Measurements from ENCODE around the gene ZNF273.
A peak's percentile ranks its signal among the peaks of the same experiment; 100 is the strongest.
"Not testable (repeated sequence)": the region's sequence is repeated elsewhere in the genome, so short reads cannot be mapped to it uniquely, and the experiment has no call there.

Gene ZNF273

GRCh38 chr7:64877714-64878610, 25.1 kb upstream of the ZNF273 start:
- no peak for DNase-seq

GRCh38 chr7:64878684-64879083, 24.4 kb upstream of the ZNF273 start:
- no peak for DNase-seq

GRCh38 chr7:64879086-64879730, 23.9 kb upstream of the ZNF273 start:
- DNase-seq: no peak

- DNase-seq: no peak
These were observed 23.3 kb upstream of the ZNF273 start for GRCh38 chr7:64879800-64880199.

GRCh38 chr7:64880322-64881297, 22.5 kb upstream of the ZNF273 start:
- DNase-seq: no peak

- no peak for DNase-seq
These were observed 21.4 kb upstream of the ZNF273 start for GRCh38 chr7:64881461-64882287.

GRCh38 chr7:64882341-64883112, 20.5 kb upstream of the ZNF273 start:
- DNase-seq: peak; percentile 73

- no peak for DNase-seq
These were observed 19.8 kb upstream of the ZNF273 start for GRCh38 chr7:64883113-64883905.

- DNase-seq: no peak
These were observed 18.8 kb upstream of the ZNF273 start for GRCh38 chr7:64884085-64884912.

- no peak for DNase-seq
These were observed 18.1 kb upstream of the ZNF273 start for GRCh38 chr7:64884913-64885370.

- no peak for DNase-seq
These were observed 17.4 kb upstream of the ZNF273 start for GRCh38 chr7:64885520-64886240.

- no peak for DNase-seq
These were observed 16.0 kb upstream of the ZNF273 start for GRCh38 chr7:64886956-64887545.

GRCh38 chr7:64887756-64888508, 15.1 kb upstream of the ZNF273 start:
- no peak for DNase-seq

- DNase-seq: no peak
These were observed 14.5 kb upstream of the ZNF273 start for GRCh38 chr7:64888561-64888900.

- no peak for DNase-seq
These were observed 14.0 kb upstream of the ZNF273 start for GRCh38 chr7:64888901-64889685.

- no peak for DNase-seq
These were observed 13.3 kb upstream of the ZNF273 start for GRCh38 chr7:64889686-64890162.

- DNase-seq: not testable (repeated sequence)
These were observed 12.8 kb upstream of the ZNF273 start for GRCh38 chr7:64890273-64890672.
